ENCODE results near the gene KCNJ14. TPM values are rescaled to one million over a fixed set of nuclear protein-coding genes. Genes with fewer than 3 reads are reported as not detected.
A peak's percentile ranks its signal among the peaks of the same experiment; 100 is the strongest.

The KCNJ14 gene
- polyA plus RNA-seq, 6 donors from 2014 or later = 0.12 to 0.72 (median 0.24) TPM; not detected in 1

DNA sequence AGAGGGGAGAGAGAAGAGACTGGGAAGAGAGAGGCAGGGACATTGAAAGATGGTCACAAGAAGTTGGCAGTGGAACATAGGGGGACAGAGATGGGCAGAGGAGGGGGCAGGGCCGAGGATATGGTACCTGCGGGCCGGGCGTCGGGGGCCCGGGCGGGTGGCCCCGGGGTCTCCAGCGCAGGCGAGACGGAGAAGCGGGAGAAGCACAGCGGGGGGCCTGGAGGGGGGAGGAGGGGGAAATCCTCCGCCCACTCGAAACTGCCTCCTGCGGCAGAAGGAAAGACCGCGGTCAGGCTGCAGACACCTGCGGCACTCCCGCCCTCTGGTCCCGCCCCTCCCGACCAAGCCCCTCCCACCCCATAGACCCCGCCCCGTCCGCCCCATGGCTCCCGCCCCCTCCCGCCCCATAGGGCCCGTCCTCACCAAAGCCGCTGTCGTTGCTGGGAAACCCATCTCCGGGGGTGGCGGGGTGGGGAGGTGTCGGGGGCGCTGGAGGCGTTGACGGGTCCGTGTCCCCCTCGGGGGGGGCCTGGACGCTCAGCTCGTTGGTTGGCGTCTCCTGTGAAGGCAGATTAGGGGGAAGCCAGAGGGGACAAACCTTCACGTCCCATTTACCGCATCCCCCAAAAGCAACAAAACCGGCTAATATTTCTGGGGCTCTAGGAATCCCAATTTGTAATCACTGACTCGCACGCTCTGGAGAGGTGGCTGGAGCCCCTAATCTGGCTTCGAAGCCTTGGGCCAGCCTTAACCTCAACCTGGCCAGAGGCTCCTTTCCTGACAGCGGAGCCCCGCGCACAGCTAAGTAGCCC lies 35.8 kb downstream of the KCNJ14 start:
- ATAC-seq (ENCODE audit: low read depth in 2 of 2) = peak; percentile 40 to 56
- Mint-ChIP-seq H3K4me1 (peaks cover 32 to 40% (median 36%) of the 10 kb centered on the region in 3 donors), H3K27me3 (peaks cover 24 to 49% (median 40%) of the 10 kb centered on the region in 3 donors), H3K9me3 (peaks cover 0 to 3% (median 0%) of the 10 kb centered on the region in 7 donors), H3K4me3 (peak overlapping the region; percentile 38 to 82 (median 70)), H3K36me3 (no peaks in the 10 kb centered on the region), H3K27ac (peak overlapping the region in 3 of 6 donors; percentile 83 to 93 (median 84))
- DNase-seq = peak; percentile 59

DNA sequence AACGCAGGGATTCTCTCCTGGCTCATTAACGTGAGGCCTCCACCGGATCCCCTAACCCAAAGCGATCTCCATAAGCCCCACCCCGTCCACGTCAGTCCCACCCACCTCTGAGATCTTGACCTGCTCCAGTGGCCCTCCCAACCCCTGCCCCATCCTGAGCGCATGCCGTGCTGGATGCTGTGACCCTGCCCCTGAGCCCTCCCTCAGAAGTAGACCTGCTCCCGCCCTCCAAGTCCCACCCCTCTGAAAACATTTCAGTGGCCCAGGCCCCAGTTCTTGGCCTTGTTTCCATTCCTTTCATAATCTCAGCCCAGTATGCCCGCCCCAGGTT lies 36.4 kb downstream of the KCNJ14 start:
- Mint-ChIP-seq H3K36me3 (no peaks in the 10 kb centered on the region), H3K27me3 (peaks cover 26 to 46% (median 45%) of the 10 kb centered on the region in 3 donors), H3K27ac (peak overlapping the region in 1 of 6 donors; percentile 63), H3K9me3 (peaks cover 0 to 3% (median 0%) of the 10 kb centered on the region in 7 donors), H3K4me3 (peak overlapping the region; percentile 38 to 82 (median 69)), H3K4me1 (peaks cover 32 to 40% (median 36%) of the 10 kb centered on the region in 3 donors)
- DNase-seq = no peak
- ATAC-seq (ENCODE audit: low read depth in 2 of 2) = no peak

GRCh38 chr19:48492925-48493717 lies 37.7 kb downstream of the KCNJ14 start:
- DNase-seq (peak; percentile 58), ATAC-seq (ENCODE audit: low read depth in 2 of 2) (peak; percentile 35 to 47)
- peak overlapping the region; percentile 47 to 82 (median 72) for H3K4me3 Mint-ChIP-seq
- peaks cover 0 to 4% of the 10 kb centered on the region in 2 donors for H3K36me3 Mint-ChIP-seq
- peaks cover 0 to 3% (median 0%) of the 10 kb centered on the region in 7 donors for H3K9me3 Mint-ChIP-seq
- peak overlapping the region in 2 of 6 donors; percentile 37 to 57 for H3K27ac Mint-ChIP-seq
- H3K4me1 Mint-ChIP-seq = peaks cover 36 to 42% (median 38%) of the 10 kb centered on the region in 3 donors
- H3K27me3 Mint-ChIP-seq = peaks cover 30 to 56% (median 51%) of the 10 kb centered on the region in 3 donors

DNA sequence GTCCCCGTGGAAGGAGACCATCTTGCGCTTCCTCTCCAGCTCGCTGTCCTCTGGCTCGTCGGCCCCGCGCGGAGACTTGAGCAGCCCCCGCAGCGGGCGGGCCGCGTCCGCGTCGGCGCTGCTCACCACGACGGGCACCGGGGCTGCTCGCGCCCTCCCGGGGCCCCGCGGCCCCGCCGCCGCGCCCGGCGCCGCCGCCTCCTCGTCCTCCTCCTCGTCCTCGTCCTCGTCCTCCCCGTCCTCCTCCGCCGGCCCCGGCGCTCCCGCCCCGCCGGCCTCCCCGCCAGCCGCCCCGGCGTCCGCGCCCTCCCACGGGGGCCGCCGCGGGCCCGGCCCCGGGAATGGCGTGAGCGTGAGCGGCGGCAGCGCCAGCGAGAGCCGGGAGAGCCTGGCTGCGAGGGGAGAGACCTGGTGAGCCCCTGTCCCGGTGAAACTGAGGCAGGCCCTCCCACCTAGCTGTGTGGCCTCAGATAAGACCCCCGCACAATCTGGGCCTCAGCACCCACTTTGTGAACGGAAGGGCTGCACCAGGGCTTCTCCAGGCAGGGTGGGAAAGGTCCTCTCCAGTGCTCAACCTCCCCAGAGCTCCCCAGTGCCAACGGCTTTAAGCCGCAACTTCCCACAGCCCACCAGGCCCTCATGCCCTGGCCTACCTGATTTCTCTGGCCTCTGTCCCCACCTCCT lies 38.5 kb downstream of the KCNJ14 start:
- H3K4me1 Mint-ChIP-seq = peaks cover 36 to 42% (median 37%) of the 10 kb centered on the region in 3 donors
- peaks cover 0 to 3% (median 0%) of the 10 kb centered on the region in 7 donors for H3K9me3 Mint-ChIP-seq
- DNase-seq (no peak), ATAC-seq (ENCODE audit: low read depth in 2 of 2) (no peak)
- H3K36me3 Mint-ChIP-seq = peaks cover 0 to 6% of the 10 kb centered on the region in 2 donors
- H3K4me3 Mint-ChIP-seq = peak overlapping the region; percentile 64 to 93 (median 82)
- no peak overlapping the region for H3K27ac Mint-ChIP-seq
- H3K27me3 Mint-ChIP-seq = peaks cover 30 to 58% (median 48%) of the 10 kb centered on the region in 3 donors

DNA sequence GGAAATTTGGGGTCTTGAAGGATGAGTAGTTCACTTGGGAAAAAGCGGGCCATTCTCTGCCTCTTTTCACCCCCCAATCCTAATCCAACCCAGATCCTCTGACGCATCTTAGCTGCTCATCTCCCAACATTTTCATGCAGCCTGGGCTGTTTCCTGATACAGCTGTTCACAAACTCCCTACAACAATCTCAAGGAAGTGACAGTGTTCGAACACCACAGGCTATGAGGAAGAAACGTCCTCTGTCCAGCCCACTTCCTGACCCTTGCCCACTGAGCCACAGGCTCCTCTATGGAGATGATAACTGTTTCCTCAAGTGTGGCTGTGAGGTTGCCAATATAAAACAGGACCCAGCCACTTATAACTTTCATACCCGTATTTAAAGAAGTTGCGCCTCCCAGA lies 40.0 kb downstream of the KCNJ14 start:
- peak overlapping the region in 7 of 8 donors; percentile 14 to 83 (median 51) for H3K4me3 Mint-ChIP-seq
- peaks cover 33 to 67% (median 58%) of the 10 kb centered on the region in 3 donors for H3K27me3 Mint-ChIP-seq
- peaks cover 34 to 36% (median 36%) of the 10 kb centered on the region in 3 donors for H3K4me1 Mint-ChIP-seq
- H3K27ac Mint-ChIP-seq = no peak overlapping the region
- ATAC-seq (ENCODE audit: low read depth in 2 of 2) (no peak), DNase-seq (no peak)
- H3K9me3 Mint-ChIP-seq = peaks cover 0 to 3% (median 0%) of the 10 kb centered on the region in 7 donors
- peaks cover 0 to 6% of the 10 kb centered on the region in 2 donors for H3K36me3 Mint-ChIP-seq

DNA sequence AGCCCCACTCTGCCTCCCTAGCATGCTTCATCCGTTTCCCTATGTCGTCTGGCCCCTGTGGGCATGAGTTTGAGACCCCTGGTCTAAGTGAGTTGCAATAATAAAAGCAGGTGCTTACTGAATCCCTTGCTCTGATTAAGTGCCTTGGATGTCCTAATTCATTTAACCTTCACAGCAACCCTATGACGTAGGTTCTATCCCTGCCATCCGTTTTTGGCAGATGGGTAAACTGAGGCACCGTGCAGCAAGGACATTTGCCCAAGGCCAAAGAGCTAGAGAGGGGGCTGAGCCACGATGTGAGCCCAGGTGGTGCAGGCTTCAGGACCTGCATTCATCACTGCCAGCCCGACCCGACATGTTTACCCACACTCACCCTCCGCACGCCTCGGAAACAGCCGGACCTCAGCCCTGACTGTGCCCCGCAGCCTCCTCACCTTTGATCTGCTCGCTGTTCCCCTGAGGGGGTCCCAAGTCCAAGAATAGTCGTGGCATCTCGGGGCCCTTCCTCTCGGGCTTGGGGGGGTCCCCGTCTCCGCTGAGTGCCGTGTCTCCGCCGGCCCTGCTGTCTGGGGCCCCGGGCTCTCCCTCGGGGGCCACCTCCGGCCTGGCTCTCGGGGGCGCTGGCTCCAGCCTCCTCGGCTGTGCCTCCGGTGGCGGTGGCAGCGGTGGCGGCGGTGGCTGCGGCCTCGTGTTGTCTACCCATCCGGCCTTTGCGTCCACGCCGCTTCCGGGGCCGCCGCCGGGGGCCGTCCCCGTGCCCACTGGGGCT lies 41.8 kb downstream of the KCNJ14 start:
- H3K27me3 Mint-ChIP-seq = peaks cover 29 to 71% (median 64%) of the 10 kb centered on the region in 3 donors
- H3K27ac Mint-ChIP-seq = peak overlapping the region in 2 of 6 donors; percentile 30 to 60
- DNase-seq (no peak), ATAC-seq (ENCODE audit: low read depth in 2 of 2) (no peak)
- peaks cover 0 to 6% of the 10 kb centered on the region in 2 donors for H3K36me3 Mint-ChIP-seq
- H3K9me3 Mint-ChIP-seq = peaks cover 0 to 3% (median 0%) of the 10 kb centered on the region in 7 donors
- H3K4me1 Mint-ChIP-seq = peaks cover 32 to 36% (median 34%) of the 10 kb centered on the region in 3 donors
- peak overlapping the region in 3 of 8 donors; percentile 39 to 53 (median 44) for H3K4me3 Mint-ChIP-seq

- Mint-ChIP-seq H3K27me3 (peaks cover 23 to 63% (median 56%) of the 10 kb centered on the region in 3 donors), H3K9me3 (peaks cover 0 to 5% (median under 1%) of the 10 kb centered on the region in 7 donors), H3K4me3 (peak overlapping the region in 5 of 8 donors; percentile 47 to 73 (median 67)), H3K4me1 (peaks cover 26 to 33% (median 31%) of the 10 kb centered on the region in 3 donors), H3K36me3 (peaks cover 0 to 6% of the 10 kb centered on the region in 2 donors), H3K27ac (peak overlapping the region in 1 of 6 donors; percentile 81)
- DNase-seq = no peak
- ATAC-seq (ENCODE audit: low read depth in 2 of 2) = no peak
Measured at GRCh38 chr19:48497728-48498594, 42.6 kb downstream of the KCNJ14 start.

DNA sequence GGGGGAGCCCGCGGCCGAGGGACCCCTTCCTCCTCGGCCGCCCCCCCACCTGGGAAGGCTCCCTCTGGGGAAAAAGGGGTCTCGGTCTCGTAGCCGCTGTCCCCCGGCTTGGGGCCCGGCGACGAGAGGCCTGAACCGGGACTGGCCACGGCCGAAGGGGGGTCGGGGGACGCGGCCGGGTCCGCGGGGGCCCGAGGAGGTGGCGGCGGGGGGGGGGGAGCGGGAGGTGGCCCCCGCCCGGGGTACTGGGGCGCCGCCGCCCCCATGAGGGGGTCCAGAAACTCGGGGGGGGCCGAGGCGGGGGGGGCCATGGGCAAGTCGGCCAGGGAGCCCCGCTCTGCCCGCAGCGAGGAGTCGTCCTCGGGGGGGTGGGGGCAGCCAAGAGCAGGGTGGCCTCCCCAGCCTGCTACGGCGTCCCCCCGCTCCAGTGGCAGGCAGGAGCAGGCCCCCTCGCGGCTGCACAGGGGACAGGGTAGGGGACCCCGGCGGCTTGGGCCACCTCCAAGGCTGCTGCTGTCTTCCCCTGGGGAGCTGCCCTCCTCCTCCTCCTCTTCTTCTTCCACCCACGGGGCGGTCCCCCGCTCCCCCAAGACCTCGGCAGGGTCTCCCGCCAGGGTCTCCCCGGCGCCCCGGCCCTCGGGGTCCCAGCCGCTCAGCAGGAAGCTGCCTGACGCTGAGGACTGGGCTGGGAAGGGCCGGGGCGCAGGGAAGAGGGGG lies 43.4 kb downstream of the KCNJ14 start:
- no peak overlapping the region for H3K4me3 Mint-ChIP-seq
- DNase-seq = no peak
- peaks cover 23 to 66% (median 52%) of the 10 kb centered on the region in 3 donors for H3K27me3 Mint-ChIP-seq
- peaks cover 31 to 32% (median 31%) of the 10 kb centered on the region in 3 donors for H3K4me1 Mint-ChIP-seq
- peaks cover 0 to 5% (median 0%) of the 10 kb centered on the region in 7 donors for H3K9me3 Mint-ChIP-seq
- no peak overlapping the region for H3K27ac Mint-ChIP-seq
- H3K36me3 Mint-ChIP-seq = peaks cover 0 to 6% of the 10 kb centered on the region in 2 donors
- no peak for ATAC-seq (ENCODE audit: low read depth in 2 of 2)

DNA sequence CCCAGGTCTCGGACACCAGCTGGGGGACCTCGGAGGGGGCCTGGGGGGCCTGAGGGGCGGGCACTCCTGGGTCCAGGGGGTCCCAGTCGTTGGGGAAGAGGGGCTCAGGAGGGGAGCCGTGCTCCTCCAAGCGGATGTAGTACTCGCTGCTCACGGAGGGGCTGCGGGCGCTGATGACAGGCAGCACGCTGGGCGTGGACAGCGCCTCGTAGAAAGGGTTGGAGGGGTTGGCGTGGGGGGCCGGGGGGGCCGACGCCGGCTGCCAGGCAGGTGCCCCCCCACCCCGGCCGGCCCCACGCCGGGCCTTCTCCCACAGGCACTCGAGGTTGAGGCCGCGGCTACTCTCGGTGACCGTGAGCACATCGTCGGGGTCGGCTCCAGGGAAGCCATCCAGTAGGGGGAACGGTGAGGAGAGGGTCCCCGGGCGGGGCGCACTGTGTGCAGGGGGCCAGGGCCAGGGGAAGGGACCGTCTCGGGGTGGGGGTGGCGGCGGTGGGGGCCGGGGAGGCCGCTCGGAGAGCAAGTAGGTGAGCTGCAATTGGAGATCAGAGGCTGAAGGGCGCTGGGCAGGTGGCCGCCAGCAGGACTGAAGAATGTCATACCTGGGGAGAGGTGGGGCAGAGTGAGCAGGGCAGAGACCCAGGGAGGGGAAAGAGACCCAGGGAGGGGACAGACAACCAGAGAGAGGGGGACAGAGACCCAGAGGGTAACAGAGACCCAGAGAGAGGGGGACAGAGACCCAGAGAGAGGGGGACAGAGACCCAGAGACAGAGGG lies 44.1 kb downstream of the KCNJ14 start:
- H3K36me3 Mint-ChIP-seq = peaks cover 0 to 6% of the 10 kb centered on the region in 2 donors
- H3K4me3 Mint-ChIP-seq = peak overlapping the region in 2 of 8 donors; percentile 6 to 63
- H3K9me3 Mint-ChIP-seq = peaks cover 0 to 5% (median 0%) of the 10 kb centered on the region in 7 donors
- no peak for DNase-seq
- peaks cover 23 to 60% (median 47%) of the 10 kb centered on the region in 3 donors for H3K27me3 Mint-ChIP-seq
- no peak overlapping the region for H3K27ac Mint-ChIP-seq
- no peak for ATAC-seq (ENCODE audit: low read depth in 2 of 2)
- H3K4me1 Mint-ChIP-seq = peaks cover 28 to 31% (median 29%) of the 10 kb centered on the region in 3 donors

GRCh38 chr19:48500830-48501493 lies 45.6 kb downstream of the KCNJ14 start:
- DNase-seq = no peak
- no peak for ATAC-seq (ENCODE audit: low read depth in 2 of 2)
- H3K27ac Mint-ChIP-seq = no peak overlapping the region
- H3K4me3 Mint-ChIP-seq = peak overlapping the region in 6 of 8 donors; percentile 50 to 76 (median 74)
- peaks cover 25 to 27% (median 27%) of the 10 kb centered on the region in 3 donors for H3K4me1 Mint-ChIP-seq
- H3K36me3 Mint-ChIP-seq = peaks cover 0 to 6% of the 10 kb centered on the region in 2 donors
- H3K9me3 Mint-ChIP-seq = peaks cover 0 to 5% (median 0%) of the 10 kb centered on the region in 7 donors
- peaks cover 11 to 45% (median 33%) of the 10 kb centered on the region in 3 donors for H3K27me3 Mint-ChIP-seq
